Osteocyte (in vitro differentiated cells): ENCODE measurements around the gene NUP210L. TPM values are rescaled to one million over a fixed set of nuclear protein-coding genes. Genes with fewer than 3 reads are reported as not detected.

Experiments used
- DNase-seq: peaks from one replicate; pipeline ENCODE4 v3.0.0; 2021; ENCODE audit warnings: mixed read lengths; ENCODE audit not compliant: unreplicated experiment; ENCODE audit errors: extremely low spot score
- H3K27ac Mint-ChIP-seq: one replicate; pipeline ENCODE4 v1.8.0; 2021; ENCODE audit warnings: mild to moderate bottlenecking, mixed read lengths; ENCODE audit not compliant: unreplicated experiment
- H3K27me3 Mint-ChIP-seq: one replicate; pipeline ENCODE4 v1.8.0; 2021; ENCODE audit warnings: mixed read lengths; ENCODE audit not compliant: unreplicated experiment
- H3K36me3 Mint-ChIP-seq: one replicate; pipeline ENCODE4 v1.8.0; 2021; ENCODE audit warnings: mixed read lengths; ENCODE audit not compliant: unreplicated experiment
- H3K4me1 Mint-ChIP-seq: one replicate; pipeline ENCODE4 v1.8.0; 2021; ENCODE audit warnings: mixed read lengths; ENCODE audit not compliant: unreplicated experiment
- H3K4me3 Mint-ChIP-seq: one replicate; pipeline ENCODE4 v1.8.0; 2021; ENCODE audit warnings: mild to moderate bottlenecking, moderate library complexity, mixed read lengths; ENCODE audit not compliant: unreplicated experiment
- H3K9me3 Mint-ChIP-seq: one replicate; pipeline ENCODE4 v1.8.0; 2021; ENCODE audit warnings: mixed read lengths; ENCODE audit not compliant: unreplicated experiment
- CTCF ChIP-seq: fragments of 200-600 bp; sonication (generic); IDR thresholded peaks from 2 replicates; pipeline ENCODE4 v1.5.0; 2021; ENCODE audit warnings: antibody characterized with exemption, mild to moderate bottlenecking, moderate library complexity
- total RNA-seq: library from RNA; stranded (reverse); gene quantifications from 2 replicates; pipeline ENCODE4 v1.2.1, GENCODE V29; 2021

NUP210L gene
- total RNA-seq, 1 donor from 2014 or later = not detected

GRCh38 chr1:153963030-153963849, 191.6 kb downstream of the NUP210L start, which contains the start of gene SLC39A1:
Gene SLC39A1, minus strand, starts transcription at chr1:153963537. Its CDS starts 822 bp downstream, at chr1:153962715.
- H3K36me3 Mint-ChIP-seq = peaks cover 7% of the 10 kb centered on the region
- TF ChIP-seq CTCF = no peak
- peak; percentile 98 for DNase-seq
- H3K4me1 Mint-ChIP-seq = peaks cover 65% of the 10 kb centered on the region
- H3K9me3 Mint-ChIP-seq = no peaks in the 10 kb centered on the region
- H3K4me3 Mint-ChIP-seq = peak within 1 kb of the TSS; percentile 85
- H3K27ac Mint-ChIP-seq = peak within 1 kb of the TSS; percentile 92
- no peaks in the 10 kb centered on the region for H3K27me3 Mint-ChIP-seq

GRCh38 chr1:153962088-153963029, 192.5 kb downstream of the NUP210L start:
- peaks cover 7% of the 10 kb centered on the region for H3K36me3 Mint-ChIP-seq
- peak overlapping the region; percentile 92 for H3K27ac Mint-ChIP-seq
- no peak for TF ChIP-seq CTCF
- H3K9me3 Mint-ChIP-seq = no peaks in the 10 kb centered on the region
- peak overlapping the region; percentile 85 for H3K4me3 Mint-ChIP-seq
- DNase-seq = no peak
- no peaks in the 10 kb centered on the region for H3K27me3 Mint-ChIP-seq
- H3K4me1 Mint-ChIP-seq = peaks cover 62% of the 10 kb centered on the region

GRCh38 chr1:153961421-153961820, 193.5 kb downstream of the NUP210L start:
- no peaks in the 10 kb centered on the region for H3K9me3 Mint-ChIP-seq
- H3K4me1 Mint-ChIP-seq = peaks cover 65% of the 10 kb centered on the region
- H3K27me3 Mint-ChIP-seq = no peaks in the 10 kb centered on the region
- peak overlapping the region; percentile 85 for H3K4me3 Mint-ChIP-seq
- no peak for DNase-seq
- H3K27ac Mint-ChIP-seq = peak overlapping the region; percentile 92
- TF ChIP-seq CTCF = no peak
- peaks cover 7% of the 10 kb centered on the region for H3K36me3 Mint-ChIP-seq

GRCh38 chr1:153960206-153960605, 194.7 kb downstream of the NUP210L start:
- peaks cover 61% of the 10 kb centered on the region for H3K4me1 Mint-ChIP-seq

More at GRCh38 chr1:153960206-153960605, 194.7 kb downstream of the NUP210L start:
- H3K27ac Mint-ChIP-seq = peak overlapping the region; percentile 50
- TF ChIP-seq CTCF = no peak
- peaks cover 7% of the 10 kb centered on the region for H3K36me3 Mint-ChIP-seq
- H3K4me3 Mint-ChIP-seq = no peak overlapping the region
- no peak for DNase-seq
- no peaks in the 10 kb centered on the region for H3K27me3 Mint-ChIP-seq
- no peaks in the 10 kb centered on the region for H3K9me3 Mint-ChIP-seq
